ENCODE measurements around the gene CA11. TPM values are rescaled to one million over a fixed set of nuclear protein-coding genes. Genes with fewer than 3 reads are reported as not detected.
A peak's percentile ranks its signal among the peaks of the same experiment; 100 is the strongest.

Gene CA11
- total RNA-seq, 1 donor from 2014 or later, result not detected

- Histone ChIP-seq H3K27ac (peak overlapping the region; percentile 79), H3K36me3 (peaks cover 3 to 23% of the 10 kb centered on the region in 2 donors), H3K4me3 (peak overlapping the region in 1 of 2 donors; percentile 46), H3K4me1 (peaks cover 19 to 36% of the 10 kb centered on the region in 2 donors), H3K27me3 (no peaks in the 10 kb centered on the region), H3K9me3 (no peaks in the 10 kb centered on the region)
- peak in 2 of 3 experiments; percentile 18 to 48 for TF ChIP-seq CTCF (IDR thresholded peaks at IDR 0.05)
- peak; percentile 51 to 86 for DNase-seq (ENCODE audit: low spot score in 2 of 2)
- intact Hi-C loops (cut with DNase I), result loop anchor here (10.0 kb wide), 2 partner anchors 1044 to 1224 kb away; partner anchors contain the start of genes PRMT1 and PTOV1
Measured at GRCh38 chr19:48630296-48631063, 15.5 kb downstream of the CA11 start.

DNA sequence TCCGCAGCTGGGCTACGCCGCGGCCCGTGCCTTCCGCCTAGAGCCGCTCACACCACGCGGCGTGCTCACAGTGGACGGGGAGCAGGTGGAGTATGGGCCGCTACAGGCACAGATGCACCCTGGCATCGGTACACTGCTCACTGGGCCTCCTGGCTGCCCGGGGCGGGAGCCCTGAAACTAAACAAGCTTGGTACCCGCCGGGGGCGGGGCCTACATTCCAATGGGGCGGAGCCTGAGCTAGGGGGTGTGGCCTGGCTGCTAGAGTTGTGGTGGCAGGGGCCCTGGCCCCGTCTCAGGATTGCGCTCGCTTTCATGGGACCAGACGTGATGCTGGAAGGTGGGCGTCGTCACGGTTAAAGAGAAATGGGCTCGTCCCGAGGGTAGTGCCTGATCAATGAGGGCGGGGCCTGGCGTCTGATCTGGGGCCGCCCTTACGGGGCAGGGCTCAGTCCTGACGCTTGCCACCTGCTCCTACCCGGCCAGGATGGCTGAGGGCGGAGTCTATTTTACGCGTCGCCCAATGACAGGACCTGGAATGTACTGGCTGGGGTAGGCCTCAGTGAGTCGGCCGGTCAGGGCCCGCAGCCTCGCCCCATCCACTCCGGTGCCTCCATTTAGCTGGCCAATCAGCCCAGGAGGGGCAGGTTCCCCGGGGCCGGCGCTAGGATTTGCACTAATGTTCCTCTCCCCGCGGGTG is 16.2 kb downstream of the CA11 start:
- no peak for TF ChIP-seq CTCF (IDR thresholded peaks at IDR 0.05)
- Histone ChIP-seq H3K36me3 (peaks cover 3 to 23% of the 10 kb centered on the region in 2 donors), H3K27ac (peak overlapping the region; percentile 79), H3K9me3 (no peaks in the 10 kb centered on the region), H3K27me3 (no peaks in the 10 kb centered on the region), H3K4me3 (peak overlapping the region in 1 of 2 donors; percentile 46), H3K4me1 (peaks cover 18 to 35% of the 10 kb centered on the region in 2 donors)
- DNase-seq (ENCODE audit: low spot score in 2 of 2), result no peak
- intact Hi-C loops (cut with DNase I), result loop anchor here (10.0 kb wide), 2 partner anchors 1045 to 1225 kb away; partner anchors contain the start of genes PRMT1 and PTOV1

GRCh38 chr19:48629297-48629598 is 16.7 kb downstream of the CA11 start:
- H3K4me3 ChIP-seq, result no peak overlapping the region
- no peaks in the 10 kb centered on the region for H3K27me3 ChIP-seq
- intact Hi-C loops (cut with DNase I), result no loop called here
- no peaks in the 10 kb centered on the region for H3K9me3 ChIP-seq
- DNase-seq (ENCODE audit: low spot score in 2 of 2), result no peak
- peaks cover 20 to 35% of the 10 kb centered on the region in 2 donors for H3K4me1 ChIP-seq
- TF ChIP-seq CTCF (IDR thresholded peaks at IDR 0.05), result no peak
- peaks cover 3 to 23% of the 10 kb centered on the region in 2 donors for H3K36me3 ChIP-seq
- peak overlapping the region; percentile 29 to 79 for H3K27ac ChIP-seq

- DNase-seq (ENCODE audit: low spot score in 2 of 2), result no peak
- TF ChIP-seq CTCF (IDR thresholded peaks at IDR 0.05), result no peak
- peaks cover 16 to 31% of the 10 kb centered on the region in 2 donors for H3K4me1 ChIP-seq
- no peaks in the 10 kb centered on the region for H3K27me3 ChIP-seq
- peak overlapping the region in 1 of 2 donors; percentile 29 for H3K27ac ChIP-seq
- peaks cover 3 to 23% of the 10 kb centered on the region in 2 donors for H3K36me3 ChIP-seq
- H3K9me3 ChIP-seq, result no peaks in the 10 kb centered on the region
- no peak overlapping the region for H3K4me3 ChIP-seq
- intact Hi-C loops (cut with DNase I), result no loop called here
Measured at GRCh38 chr19:48628486-48629296, 17.3 kb downstream of the CA11 start.

DNA sequence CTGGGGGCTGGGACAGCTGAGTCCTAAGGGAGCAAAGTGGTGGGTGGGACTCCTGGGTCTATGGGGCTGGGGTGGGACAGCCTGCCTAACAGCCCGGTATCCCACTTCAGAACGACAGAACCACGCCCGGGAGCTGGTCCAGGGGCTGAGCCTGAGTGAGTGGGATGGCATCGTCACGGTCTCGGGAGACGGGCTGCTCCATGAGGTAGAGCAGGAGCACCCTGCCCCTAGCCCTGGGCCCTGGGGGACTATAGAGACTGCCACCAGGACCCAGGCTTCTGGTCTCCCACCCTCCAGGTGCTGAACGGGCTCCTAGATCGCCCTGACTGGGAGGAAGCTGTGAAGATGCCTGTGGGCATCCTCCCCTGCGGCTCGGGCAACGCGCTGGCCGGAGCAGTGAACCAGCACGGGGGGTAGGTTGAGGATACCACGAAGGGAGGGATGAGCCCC is 18.1 kb downstream of the CA11 start:
- Histone ChIP-seq H3K36me3 (peaks cover 3 to 23% of the 10 kb centered on the region in 2 donors), H3K9me3 (no peaks in the 10 kb centered on the region), H3K27me3 (no peaks in the 10 kb centered on the region), H3K4me1 (peaks cover 16 to 33% of the 10 kb centered on the region in 2 donors), H3K4me3 (no peak overlapping the region), H3K27ac (no peak overlapping the region)
- intact Hi-C loops (cut with DNase I), result no loop called here
- TF ChIP-seq CTCF (IDR thresholded peaks at IDR 0.05), result no peak
- no peak for DNase-seq (ENCODE audit: low spot score in 2 of 2)
